ENCODE data around the gene VAPB. TPM values are rescaled to one million over a fixed set of nuclear protein-coding genes. Genes with fewer than 3 reads are reported as not detected.

The VAPB gene
- total RNA-seq, 2 experiments from 2014 or later: 33.1 to 34.6 TPM

DNA sequence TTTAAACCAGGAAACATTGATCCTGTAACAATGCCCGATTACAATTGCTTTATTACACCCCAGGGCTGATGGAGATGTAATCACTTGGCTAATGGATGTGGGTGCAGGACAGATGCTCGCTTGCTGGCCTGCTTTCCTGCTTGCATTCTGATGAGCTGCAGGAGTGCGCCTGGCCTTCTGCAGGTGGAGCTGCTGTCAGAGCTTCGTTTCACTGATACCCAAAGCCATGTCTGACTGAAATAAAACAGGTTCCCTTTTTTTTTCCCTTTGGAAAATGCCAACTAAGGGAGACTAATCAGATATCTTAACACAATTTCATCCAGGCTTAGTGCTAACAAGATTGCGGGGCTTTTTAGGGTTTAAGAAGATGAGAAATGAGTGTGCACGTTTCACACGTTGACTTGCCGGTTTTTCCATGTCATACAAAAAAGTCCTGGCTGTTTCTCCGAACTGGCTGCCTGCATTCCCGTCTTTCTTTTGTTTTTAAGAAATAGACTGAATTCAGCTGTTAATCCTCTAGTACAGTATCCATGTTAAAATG lies 60.7 kb downstream of the VAPB start:
- CTCF ChIA-PET: no interaction called here

DNA sequence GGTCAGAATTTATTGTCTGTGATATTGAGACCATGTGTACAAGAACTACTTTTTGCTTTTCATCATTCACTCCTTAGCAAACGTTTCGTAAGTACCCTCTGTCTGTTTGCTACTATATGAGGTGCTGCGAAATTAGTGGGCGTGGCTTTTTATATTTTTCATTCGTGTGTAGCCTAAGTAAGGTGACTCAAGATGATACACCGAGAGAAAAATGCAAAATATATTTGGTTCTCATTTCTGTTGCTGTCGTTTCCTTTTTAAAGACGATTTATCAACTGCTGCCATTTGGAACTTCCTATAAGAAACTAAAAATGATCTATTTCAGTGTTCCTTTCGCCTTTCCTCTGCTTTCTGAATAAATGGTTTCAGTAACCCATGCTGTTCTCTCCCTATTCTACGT lies 61.2 kb downstream of the VAPB start:
- POLR2A ChIA-PET: no interaction called here

More for the DNA sequence above, 60.7 kb downstream of the VAPB start:
- POLR2A ChIA-PET: no interaction called here

DNA sequence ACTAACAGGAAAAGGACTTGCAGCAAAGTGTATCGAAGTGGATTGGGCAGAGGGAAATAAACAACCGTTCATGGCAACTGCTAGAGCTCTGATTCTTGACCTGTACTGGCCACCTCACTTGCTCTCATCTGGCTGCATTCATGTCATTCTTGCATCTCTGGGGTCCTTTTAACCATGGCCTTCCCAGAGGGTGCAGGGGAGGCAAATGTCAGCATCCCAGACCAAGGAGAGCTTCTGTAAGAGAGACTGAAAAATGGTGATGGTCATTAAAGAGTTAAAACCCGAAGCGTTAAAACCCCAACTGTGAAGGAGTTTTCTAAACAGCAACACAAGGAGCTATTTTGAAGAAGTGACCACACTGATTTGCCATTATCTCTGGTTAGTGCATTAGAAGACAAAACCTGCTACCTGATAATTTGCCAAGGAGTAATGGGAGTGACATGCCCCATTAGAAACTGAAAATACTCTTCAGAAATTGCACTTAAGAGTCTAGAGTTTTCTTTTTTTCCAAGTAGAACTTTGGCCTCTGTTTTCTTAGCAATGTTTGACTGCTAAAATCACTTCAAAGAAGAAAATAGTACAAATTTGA lies 63.7 kb downstream of the VAPB start:
- ChIA-PET CTCF (no interaction called here), POLR2A (no interaction called here)

More for the DNA sequence above, 61.2 kb downstream of the VAPB start:
- CTCF ChIA-PET: no interaction called here

DNA sequence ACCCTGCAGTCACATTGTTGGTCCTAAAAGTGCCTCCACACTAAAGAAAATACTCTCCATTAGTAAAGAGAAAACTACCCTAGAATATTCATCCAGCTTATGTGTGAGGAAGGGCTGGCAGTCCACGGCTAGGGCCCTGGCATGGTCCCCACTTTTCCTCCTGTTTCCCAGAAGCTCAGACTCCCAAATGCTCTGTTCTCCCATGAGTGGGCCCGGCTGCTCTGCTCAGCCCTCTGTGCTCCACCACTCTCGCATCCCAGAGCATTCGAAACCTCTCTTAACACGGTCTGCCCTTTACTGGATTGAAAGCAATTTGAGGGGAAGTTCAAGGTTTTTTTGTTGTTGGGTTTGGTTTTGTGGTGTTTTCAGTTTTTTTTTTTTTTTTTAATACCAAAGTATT lies 64.4 kb downstream of the VAPB start:
- ChIA-PET CTCF (no interaction called here), POLR2A (no interaction called here)

DNA sequence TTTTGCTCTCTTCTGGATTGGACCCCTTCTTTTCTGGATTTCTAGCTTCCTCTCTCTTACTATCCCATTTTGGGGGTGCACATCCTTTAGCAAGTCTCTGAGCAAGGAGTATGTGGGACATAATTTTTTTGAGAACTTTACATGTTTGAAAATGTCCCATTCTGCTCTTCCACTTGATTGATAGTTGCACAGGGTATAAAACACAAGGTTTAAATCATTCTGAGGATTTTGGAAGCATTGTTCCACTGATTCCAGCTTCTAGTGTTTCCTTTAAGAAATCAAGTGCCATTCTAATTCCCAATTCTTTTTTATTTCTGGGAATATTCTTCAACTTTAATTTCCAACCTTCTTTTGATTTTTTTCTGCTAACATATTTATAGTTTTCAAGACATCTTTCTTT lies 65.4 kb downstream of the VAPB start:
- POLR2A ChIA-PET: no interaction called here
- CTCF ChIA-PET: interaction anchor here (1.5 kb wide), 1 partner anchor 68 kb away, joined by 4 read pairs; no protein-coding TSS in a partner anchor

DNA sequence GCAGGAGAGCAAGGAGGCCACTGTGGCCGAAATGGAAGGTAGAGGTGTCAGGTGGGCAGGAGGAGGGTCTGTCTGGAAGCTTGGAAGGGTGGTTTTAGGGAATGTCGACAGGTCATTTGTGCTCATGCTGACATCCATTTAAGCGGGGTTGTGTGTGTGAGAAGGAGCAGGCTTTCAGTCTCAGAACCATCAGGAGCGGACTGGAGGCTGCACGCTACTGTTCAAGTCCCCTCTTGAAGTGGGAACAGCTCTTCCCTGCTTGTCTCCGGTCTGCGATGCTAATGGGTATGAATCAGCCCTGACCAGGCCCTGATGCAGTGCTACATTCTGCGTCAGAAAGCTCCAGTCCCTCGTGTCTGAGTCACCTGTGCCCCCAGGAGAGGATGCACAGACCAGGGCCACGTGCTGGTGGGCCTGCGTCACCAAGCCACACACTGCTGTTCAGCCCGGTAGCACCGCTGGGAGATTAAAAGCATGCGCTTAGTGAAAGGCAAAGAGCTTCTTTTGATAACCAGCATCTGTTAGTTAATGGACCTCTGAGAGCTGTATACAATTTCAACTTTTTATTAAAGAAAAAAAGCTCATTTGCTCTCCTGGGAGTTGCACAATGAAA lies 68.2 kb downstream of the VAPB start:
- POLR2A ChIA-PET: interaction anchor here (0.5 kb wide), 1 partner anchor 85 kb away, joined by 3 read pairs; no protein-coding TSS in a partner anchor
- CTCF ChIA-PET: no interaction called here

DNA sequence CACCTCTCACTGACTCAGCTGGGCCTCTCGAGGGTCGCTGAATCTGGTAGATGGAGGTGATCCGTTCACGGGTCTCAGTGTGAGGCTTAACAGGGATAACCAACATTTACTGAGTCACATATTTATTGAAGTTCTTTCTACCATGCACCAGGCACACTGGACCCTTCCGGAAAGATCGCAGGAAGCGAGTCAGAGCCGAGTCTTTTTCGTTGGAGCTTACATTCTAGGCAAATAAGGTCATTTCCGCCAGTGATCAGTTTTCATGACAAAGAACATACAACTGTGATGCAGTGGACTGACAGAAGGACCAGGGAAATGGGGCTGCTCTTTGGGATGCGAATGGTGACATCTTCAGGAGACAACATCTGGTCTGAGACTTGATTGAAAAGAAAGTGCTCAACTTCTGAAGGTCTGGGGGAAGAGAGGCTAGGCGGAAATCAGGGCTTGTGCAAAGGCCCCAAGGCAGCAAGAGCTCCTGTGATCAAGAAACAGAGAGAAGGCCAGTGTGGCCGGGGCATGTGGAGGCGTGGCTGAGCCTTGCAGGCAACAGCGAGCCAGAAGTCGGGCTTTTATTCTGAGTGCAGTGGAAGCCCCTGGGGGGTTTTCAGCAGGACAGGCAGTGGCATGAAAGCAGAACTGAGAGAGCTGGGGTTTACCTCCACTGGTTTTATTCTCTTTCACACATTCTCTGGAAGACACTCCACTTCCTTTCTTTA lies 69.5 kb downstream of the VAPB start:
- ChIA-PET CTCF (interaction anchor here (1.0 kb wide), 1 partner anchor 8 kb away, joined by 3 read pairs; no protein-coding TSS in a partner anchor), POLR2A (no interaction called here)

DNA sequence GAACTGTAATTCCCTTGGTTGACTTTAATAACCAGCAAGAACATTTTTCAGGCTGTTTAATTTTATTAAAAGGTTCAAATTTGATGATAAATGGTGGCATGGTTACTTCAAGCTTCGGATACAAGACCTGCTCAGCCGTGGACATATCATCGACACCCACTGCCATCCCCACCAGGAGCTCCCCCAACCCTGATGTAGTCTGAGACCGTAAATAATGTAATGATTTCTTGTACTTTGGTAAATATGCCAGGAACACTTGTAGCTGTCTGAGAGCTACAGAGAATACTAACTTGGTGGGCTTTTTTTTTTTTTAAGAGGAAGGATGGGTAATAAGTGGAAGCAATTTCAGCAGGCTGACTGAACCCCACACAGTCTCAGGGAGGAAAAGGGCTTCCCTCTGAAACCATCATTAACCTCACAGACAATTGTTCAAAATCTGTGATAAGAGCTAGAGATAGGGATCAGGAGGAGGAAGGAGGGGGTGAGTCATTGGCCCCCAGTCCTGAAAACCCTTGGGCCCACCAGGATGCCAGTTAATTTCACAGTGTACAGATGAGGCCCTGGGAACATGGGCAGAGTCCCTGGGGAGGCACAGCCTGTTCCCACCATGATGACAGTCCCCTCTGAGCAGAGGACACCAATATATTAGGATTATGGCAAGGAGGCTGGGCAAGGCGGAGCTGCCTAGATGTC lies 70.2 kb downstream of the VAPB start:
- ChIA-PET POLR2A (no interaction called here), CTCF (no interaction called here)

DNA sequence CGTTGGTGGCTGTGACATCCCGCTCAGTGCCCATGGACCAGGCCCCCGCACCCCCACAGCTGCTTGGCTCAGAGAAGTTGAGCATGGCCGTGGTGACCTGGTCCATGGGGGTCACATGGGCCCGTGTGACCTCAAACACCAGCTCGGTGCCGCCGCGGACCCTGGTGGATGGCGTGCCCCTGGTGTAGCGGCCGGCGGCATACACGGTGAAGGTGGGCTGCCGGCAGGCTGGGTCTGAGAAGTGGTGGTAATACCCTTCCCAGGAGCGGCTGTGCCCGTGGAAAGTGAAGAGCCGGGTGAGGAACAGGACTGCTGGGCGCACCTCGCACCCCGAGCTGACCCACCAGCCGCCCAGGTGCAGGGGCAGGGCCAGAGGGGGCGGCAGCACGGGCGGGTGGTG lies 72.1 kb downstream of the VAPB start:
- CTCF ChIA-PET: no interaction called here
- POLR2A ChIA-PET: no interaction called here

DNA sequence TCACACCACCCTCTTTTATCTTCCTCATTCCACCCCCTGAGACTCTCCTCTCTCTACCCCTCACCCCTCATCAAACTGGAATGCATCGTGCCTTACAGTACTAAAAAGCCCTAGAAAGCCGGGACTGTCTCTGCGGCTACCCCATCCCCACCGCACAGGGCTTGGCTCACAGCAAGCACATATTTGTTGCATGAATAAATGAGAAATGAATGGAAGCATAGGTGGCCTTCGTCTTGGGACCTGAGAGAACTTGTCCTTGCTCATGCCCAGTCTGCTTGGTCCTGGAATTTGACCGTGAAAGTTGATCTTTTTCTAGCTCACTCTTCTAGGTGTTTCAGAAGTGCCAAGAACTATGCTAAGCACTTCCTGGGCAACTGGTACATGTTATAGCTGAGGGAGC lies 72.9 kb downstream of the VAPB start:
- POLR2A ChIA-PET: no interaction called here
- CTCF ChIA-PET: no interaction called here

DNA sequence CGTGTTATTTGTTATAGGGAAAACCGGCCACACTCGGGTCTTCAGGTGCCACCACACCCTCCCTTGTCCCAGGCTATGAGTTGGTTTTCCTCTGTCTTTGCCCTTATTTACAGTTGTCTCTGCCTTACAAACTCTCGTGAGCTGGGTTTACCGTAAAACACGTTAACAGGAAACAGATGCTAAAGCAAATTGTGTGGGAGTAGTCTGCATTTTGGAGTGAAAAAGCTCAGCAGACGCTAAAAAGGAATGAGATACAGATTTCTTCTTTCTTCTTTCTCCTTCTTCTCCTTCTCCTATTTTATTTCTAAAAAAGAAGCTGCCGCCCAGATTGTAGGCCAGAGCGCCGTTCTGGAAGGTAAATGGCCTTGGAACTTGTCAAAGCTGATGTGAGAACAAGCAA lies 74.2 kb downstream of the VAPB start:
- POLR2A ChIA-PET: interaction anchor here (0.8 kb wide), 1 partner anchor 439 kb away, joined by 4 read pairs; no protein-coding TSS in a partner anchor

DNA sequence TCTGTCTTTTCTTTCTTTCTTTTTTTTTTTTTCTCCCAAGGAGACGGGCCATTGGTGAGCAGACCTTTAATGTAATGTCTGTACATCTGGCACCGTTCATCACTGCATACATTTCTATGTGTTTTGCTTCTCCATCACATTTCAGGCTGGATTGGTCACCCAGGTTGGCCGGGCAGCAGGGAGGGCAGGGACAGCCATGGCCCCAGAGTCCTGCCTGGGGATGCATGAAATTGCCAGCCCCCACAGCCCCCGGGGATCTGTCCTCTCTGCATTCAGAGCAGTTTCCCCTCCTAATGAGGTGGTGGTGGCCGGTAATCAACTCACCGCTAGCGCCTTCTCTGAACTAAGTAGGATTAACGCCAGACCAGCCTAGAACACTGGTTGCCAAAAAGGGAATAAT lies 75.8 kb downstream of the VAPB start:
- CTCF ChIA-PET: no interaction called here
- POLR2A ChIA-PET: no interaction called here

More for the DNA sequence above, 74.2 kb downstream of the VAPB start:
- CTCF ChIA-PET: interaction anchor here (0.7 kb wide), 1 partner anchor 101 kb away, joined by 3 read pairs; no protein-coding TSS in a partner anchor

DNA sequence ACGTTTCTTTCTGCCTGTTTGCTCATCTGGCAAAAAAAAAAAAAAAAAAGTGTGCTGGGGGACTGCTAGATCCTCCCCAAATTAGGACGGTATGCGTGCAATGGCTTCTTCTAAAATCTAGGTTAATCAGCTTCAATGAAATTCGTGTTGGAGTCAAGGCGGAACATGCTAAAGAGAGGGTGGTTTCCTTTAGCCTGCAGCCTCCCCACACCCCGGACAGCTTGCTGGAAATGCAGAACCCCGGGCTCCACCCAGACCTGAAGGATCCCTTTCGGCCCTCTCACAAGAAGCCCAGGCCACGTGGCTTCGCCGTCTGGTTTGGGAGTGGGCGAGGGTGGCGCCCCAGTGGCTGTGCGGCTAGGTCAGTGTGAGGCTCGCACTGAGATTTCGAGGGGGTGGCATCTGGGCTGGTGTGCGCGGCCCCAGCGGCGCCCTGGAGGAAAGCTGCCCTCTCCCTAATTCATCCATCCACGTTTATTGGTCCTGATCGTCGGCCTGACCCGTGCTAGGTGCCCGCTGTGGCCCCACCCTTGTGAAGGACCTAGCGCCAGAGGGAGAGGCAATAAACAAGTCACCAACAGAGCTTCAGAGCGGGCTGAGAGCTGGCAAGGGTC lies 77.2 kb downstream of the VAPB start:
- CTCF ChIA-PET: interaction anchor here (0.7 kb wide), 1 partner anchor 8 kb away, joined by 3 read pairs; no protein-coding TSS in a partner anchor

DNA sequence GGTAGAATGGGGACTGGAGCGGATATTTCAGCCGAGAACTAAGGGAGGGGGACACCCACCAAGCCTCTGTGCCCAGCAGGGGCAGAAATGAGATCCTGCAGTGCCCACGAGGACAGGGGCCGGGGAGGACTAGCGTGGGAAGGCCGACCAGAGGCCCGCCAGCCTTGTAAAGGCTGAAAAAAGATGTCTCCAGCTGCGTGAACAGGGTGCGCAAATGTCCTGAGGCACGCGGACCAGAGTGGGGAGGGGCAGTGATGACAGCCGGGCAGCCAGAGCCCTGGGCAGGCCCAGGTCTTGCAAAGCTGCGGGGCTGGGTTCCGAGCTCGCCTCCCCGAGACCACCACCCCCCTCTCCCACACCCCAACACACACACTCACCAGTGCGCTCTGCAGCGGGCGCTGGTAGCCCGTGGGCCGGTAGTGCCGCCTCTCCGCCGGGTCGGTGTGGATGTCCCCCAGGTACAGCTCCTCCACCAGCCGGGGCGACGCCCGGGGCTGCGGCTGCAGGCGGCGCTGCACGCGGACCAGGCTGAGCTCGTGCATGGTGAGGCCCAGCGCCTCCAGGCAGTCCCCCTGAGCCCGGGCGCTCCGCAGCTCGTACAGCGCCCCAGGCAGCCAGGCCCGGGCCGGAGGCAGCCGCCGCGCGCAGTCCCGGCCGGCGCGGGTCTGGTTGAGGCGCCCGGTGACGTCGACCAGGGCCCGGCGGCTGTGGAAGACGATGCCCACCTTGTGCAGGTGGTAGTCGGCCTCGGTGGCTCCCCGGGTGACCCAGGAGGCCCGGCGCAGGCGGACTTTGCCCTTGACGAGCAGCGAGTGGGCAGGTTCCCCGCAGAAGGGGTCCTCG lies 77.9 kb downstream of the VAPB start:
- POLR2A ChIA-PET: no interaction called here

More for the DNA sequence above, 77.2 kb downstream of the VAPB start:
- POLR2A ChIA-PET: interaction anchor here (0.6 kb wide), 1 partner anchor 85 kb away, joined by 4 read pairs; no protein-coding TSS in a partner anchor

DNA sequence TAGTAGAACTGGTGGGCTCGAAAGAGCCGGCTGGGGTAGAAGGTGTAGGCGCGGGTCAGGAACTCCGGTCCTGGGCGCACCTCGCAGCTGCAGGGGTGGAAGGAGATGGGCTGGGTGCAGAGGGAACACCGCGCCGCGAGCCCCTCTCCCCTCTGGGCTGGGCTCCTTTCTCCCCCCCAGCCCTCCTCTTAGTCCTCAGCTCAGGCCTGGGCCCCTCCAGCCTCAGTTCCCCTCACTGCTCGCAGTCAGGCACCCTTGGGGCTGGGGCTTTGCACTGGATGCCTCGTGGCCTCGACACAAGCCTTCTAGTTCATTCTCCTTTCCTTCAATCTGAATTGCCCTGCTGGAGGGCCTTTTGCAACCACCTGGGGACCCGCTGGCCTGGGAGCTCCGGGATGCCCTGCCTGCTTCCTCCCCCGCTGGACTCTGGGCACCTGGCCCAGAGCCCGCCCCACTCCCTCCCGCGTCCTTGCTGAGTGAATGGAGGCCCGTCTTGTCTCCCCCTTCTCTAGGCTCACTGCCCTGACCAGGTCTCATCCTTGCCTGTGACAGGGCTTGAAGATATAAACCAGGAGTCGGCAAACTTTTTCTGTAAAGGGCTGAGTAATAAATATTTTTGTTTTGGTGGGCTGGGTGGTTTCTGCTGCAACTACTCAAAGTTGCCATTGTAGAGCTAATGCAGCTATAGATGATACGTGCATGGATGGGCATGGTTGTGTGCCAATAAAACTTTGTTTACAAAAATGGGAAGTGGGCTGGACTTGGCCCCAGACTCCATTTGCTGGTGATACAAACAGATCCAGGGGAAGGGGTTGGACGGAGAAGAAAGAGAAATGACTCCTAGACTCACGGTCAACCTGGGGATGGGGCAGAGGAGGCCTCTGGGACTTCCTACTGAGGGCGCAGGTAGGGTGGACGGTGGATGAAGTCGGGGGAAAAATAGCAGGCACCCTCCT lies 78.8 kb downstream of the VAPB start:
- CTCF ChIA-PET: no interaction called here
- POLR2A ChIA-PET: no interaction called here

More for the DNA sequence above, 77.9 kb downstream of the VAPB start:
- CTCF ChIA-PET: interaction anchor here (0.7 kb wide), 1 partner anchor 9 kb away, joined by 3 read pairs; no protein-coding TSS in a partner anchor

DNA sequence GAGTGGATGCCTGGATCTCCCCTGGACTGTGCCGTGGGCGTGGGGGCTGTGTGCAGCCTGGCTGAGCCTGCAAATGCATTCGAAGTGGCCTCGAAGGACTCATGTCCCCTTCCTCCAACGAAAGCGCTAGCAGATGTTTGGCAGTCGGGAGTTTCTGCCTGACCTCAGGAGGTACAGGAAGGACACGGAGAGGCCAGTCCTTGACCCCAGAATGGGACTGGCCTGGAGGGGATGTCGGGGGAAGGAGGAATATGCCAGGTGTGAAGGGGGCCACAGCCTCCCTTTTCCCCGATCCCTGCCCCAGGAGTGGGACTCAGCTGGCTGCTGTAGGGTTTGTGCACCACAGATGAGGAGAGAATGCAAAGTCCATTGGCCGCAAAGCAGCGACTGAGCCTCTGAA lies 80.6 kb downstream of the VAPB start:
- CTCF ChIA-PET: interaction anchor here (0.6 kb wide), 1 partner anchor 255 kb away, joined by 3 read pairs; no protein-coding TSS in a partner anchor
- POLR2A ChIA-PET: no interaction called here
